Testis (tissue), 2 donors: ENCODE data around the gene BAD.

ENCODE experiments used
- POLR2A ChIP-seq: fragments of 450-650 bp; IDR thresholded peaks from one replicate; pipeline ENCODE4 v1.6.1; 2017; ENCODE audit warnings: antibody characterized with exemption, mild to moderate bottlenecking, moderate library complexity
- TF ChIP-seq, protein P1 (sequence below), 3 experiments: fragments of 450-650 bp in 2 of 3; fragments of 200-600 bp in 1 of 3; sonication (generic) in 1 of 3; IDR thresholded peaks; one replicate each; pipeline ENCODE4 v1.5.1; 2016 to 2019; ENCODE audit warnings: antibody characterized with exemption in 3 of 3, mild to moderate bottlenecking in 2 of 3, moderate library complexity in 1 of 3

DNA sequence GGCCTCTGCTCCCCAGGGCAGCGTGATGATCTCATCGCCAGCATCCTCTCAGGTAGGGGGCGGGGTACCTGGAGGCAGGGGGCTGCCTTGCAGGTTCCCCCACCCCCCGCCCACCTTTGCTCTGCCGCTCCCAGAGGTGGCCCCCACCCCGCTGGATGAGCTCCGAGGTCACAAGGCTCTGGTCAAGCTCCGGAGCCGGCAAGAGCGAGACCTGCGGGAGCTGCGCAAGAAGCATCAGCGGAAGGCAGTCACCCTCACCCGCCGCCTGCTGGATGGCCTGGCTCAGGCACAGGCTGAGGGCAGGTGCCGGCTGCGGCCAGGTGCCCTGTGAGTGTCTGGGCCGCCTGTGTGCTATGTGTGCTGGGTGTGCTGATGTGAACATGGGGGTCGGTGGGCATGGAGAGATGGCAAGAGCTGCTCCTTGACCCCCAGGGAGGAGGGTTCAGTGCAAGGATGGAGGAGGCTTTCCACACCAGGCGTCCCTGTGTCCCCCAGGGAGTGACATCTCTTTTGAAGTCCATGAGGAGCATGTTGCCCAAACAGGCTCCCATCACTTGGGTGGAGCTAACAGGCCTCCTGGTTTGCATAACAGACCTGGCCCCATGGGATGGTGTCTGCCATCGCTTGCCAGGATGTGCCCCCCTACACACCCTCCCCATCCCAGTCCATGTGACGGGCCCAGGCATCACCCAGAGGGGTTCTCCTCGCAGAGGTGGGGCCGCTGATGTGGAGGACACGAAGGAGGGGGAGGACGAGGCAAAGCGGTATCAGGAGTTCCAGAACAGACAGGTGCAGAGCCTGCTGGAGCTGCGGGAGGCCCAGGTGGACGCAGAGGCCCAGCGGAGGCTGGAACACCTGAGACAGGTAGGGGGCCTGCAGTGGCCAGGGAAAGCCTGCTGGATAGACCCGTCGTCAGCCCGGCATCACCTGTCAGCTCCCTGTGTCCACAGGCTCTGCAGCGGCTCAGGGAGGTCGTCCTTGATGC lies 19.0 kb downstream of the BAD start:
- TF ChIP-seq, protein P1, sequence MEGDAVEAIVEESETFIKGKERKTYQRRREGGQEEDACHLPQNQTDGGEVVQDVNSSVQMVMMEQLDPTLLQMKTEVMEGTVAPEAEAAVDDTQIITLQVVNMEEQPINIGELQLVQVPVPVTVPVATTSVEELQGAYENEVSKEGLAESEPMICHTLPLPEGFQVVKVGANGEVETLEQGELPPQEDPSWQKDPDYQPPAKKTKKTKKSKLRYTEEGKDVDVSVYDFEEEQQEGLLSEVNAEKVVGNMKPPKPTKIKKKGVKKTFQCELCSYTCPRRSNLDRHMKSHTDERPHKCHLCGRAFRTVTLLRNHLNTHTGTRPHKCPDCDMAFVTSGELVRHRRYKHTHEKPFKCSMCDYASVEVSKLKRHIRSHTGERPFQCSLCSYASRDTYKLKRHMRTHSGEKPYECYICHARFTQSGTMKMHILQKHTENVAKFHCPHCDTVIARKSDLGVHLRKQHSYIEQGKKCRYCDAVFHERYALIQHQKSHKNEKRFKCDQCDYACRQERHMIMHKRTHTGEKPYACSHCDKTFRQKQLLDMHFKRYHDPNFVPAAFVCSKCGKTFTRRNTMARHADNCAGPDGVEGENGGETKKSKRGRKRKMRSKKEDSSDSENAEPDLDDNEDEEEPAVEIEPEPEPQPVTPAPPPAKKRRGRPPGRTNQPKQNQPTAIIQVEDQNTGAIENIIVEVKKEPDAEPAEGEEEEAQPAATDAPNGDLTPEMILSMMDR (IDR thresholded peaks at IDR 0.05): no peak
- TF ChIP-seq POLR2A: no peak
